LNCAP (cell line): Measurements from ENCODE around the gene OR56A1.
A peak's percentile ranks its signal among the peaks of the same experiment; 100 is the strongest.

Source experiments
- TF ChIP-seq, protein P1 (sequence below): fragments of 450-650 bp; IDR thresholded peaks from 2 replicates; pipeline ENCODE4 v1.5.1; 2017; ENCODE audit warnings: mild to moderate bottlenecking

The OR56A1 gene

DNA sequence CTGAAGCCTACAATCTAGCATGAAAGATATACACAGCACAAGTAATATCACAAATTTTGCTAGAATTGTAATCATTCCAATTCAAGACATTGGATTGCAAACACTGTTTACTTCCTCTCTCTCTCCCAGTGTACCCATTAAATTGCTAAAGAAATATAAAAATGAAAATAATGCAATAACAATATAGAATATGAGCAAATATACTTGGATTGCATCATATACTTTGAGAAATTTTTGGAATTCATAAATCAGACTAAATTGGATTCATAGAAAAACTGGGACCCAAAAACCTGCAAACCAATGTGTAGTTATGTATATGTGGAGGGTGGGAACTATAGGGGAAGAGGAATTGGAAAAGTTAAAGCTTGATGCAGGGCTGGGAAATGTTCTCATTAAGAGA lies 25.0 kb upstream of the OR56A1 start:
- TF ChIP-seq, protein P1, sequence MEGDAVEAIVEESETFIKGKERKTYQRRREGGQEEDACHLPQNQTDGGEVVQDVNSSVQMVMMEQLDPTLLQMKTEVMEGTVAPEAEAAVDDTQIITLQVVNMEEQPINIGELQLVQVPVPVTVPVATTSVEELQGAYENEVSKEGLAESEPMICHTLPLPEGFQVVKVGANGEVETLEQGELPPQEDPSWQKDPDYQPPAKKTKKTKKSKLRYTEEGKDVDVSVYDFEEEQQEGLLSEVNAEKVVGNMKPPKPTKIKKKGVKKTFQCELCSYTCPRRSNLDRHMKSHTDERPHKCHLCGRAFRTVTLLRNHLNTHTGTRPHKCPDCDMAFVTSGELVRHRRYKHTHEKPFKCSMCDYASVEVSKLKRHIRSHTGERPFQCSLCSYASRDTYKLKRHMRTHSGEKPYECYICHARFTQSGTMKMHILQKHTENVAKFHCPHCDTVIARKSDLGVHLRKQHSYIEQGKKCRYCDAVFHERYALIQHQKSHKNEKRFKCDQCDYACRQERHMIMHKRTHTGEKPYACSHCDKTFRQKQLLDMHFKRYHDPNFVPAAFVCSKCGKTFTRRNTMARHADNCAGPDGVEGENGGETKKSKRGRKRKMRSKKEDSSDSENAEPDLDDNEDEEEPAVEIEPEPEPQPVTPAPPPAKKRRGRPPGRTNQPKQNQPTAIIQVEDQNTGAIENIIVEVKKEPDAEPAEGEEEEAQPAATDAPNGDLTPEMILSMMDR = no peak

DNA sequence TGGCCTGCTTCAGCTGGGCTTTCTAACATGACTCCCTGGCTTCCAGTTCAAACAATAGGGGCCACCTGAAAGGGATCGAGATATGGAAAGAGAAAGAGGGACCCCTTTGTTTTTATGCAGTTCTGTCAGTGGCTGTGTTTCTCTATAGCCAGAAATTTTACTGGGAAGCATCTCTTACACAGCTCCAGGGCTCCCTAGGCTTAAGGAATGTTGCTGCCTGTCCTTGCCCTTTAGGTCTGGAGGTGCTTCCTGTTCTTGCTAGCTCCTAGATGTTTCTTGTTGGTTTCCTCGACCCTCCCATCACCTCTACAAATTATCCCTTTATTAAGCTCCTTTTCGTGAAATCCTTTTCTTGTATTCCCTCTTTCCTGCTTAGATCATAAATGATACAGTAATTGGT lies 21.8 kb upstream of the OR56A1 start:
- TF ChIP-seq, protein P1 = no peak

DNA sequence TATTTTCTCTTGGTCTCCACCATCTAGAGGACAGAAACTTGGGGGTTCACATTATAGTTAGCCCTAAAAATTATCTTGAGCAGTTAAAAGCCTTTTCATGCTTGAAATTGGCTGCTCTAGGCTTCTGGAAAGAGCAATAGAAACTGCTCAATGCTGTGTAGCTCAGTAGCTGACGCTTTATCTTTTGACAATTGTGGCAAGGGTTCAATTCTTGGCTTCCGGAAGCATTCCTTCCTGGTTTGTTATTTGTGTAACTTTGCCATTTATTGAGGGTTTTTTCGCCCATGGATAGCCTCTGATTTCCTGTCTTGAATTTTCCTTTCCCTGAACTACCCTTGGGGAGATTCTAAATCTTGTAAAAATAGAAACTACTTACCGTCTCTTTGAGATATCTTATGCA lies 10.3 kb upstream of the OR56A1 start:
- TF ChIP-seq, protein P1 = no peak

DNA sequence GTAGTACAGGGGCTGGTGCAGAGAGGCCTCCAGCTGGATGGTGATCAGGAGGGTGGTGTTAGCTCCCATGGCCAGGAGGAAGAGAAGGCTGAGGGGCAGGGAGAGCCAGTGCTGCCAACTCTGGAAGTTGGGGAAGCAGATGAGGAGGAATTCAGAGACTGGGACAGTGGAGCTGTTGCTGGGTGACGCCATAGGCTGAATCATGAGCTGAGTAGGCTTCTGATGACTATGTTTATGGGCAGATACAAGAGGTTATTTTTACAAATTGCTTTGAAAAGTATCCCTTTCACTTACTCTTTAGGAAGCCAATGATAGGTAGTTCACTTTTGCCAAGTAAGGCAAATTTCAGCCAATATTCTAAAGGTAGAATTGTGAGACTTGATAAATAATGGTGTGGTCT lies 3.1 kb downstream of the OR56A1 start:
- TF ChIP-seq, protein P1 = no peak

DNA sequence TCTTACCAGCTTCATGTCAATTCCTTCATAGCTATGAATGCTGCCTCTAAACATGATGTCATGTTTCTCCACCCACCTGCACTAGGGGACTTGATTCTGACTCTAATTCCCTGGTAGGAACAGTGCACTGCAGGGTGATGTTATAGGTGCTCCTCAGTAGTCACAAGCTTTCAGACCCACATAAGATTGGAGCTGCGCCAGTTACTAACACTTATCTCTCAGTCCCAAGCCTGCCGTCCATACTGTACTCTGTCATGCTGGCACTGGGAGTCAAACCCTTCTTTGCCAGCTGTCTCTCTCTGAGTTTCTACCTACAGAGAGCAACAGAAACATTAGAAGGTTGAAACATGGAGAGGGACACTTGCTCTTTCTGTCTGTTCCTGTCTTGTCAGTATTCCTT lies 5.5 kb downstream of the OR56A1 start:
- TF ChIP-seq, protein P1 = no peak

DNA sequence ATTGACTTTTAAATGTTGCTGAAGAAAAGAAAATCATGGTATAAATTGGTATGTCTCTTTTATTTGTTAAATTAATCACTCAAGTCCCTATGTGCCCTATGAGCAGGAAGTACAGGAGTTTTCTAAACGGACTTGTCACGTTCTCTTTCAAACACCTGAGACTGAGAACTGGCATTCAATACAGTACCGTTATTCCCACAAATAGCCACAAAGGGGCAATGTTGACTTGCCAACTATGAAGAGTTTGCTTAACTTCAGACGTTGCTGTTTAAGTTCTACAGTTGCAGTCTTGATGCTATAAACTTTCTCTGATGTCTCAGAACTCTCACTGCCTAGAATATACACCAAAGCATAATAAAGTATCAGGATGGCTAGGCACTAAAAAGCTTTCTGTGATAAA lies 7.6 kb downstream of the OR56A1 start:
- TF ChIP-seq, protein P1 = peak; percentile 54; the same call in 1 of the 2 replicates

DNA sequence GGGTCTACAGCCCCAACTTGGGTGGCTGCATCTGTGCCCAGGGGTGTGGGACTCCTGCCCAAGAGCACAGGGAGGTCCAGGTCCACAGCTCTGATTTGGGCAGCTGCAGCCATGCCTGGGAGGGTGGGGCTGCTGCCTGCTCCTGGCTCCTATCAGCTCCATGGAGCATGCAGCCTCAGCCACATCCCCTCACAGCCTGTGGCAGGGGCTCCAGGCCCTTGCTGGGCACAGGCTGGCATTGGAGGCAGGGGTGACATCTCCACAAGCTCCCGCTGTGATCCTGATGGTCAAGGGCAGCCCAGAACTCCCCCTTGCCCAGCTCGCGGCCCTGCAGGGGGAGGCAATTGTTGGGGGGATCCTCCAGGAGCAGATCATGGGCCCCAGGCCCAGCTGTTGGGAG lies 17.5 kb downstream of the OR56A1 start:
- TF ChIP-seq, protein P1 = no peak

DNA sequence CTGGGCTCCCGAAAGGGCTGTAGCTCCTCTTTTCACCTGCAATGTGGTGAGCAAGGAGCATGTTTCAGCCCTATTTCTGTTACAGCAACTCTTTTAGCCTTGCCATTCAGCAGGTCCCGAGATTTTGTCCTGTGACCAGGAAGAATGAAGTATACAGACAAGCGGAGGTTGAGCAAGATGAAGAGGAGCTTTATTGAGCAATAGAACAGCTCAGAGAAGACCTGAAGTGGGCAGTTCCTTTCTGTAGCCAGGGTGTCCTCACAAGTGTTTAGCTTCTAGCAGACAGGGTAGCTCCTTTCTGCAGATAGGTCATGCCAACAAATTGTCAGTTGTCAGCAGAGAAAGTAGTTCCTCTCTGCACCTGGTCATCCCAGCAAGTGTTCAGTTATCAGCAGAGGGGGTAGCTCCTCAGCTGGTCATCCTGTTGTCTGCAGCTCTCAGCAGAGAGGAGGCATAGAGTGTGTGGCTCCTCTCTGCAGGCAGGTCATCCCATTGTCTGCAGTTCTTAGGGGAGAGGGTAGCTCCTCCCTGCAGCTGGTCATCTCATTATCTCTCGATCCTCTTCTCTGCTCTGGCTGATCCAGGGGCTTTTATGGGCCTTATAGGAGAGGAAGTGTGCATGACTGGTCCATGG lies 18.4 kb downstream of the OR56A1 start:
- TF ChIP-seq, protein P1 = no peak
